IPS DF 6.9 (cell line): Measurements from ENCODE around the gene ASTN1.

Source experiments
- DNase-seq: peaks from one replicate; pipeline ENCODE4 v3.0.0-alpha.2; 2013; ENCODE audit warnings: low read depth, low spot score
- H3K27ac ChIP-seq: one replicate; pipeline ENCODE4 v1.5.1; 2013; ENCODE audit warnings: low read length, control low read depth
- H3K27me3 ChIP-seq: 2 replicates; pipeline ENCODE4 v1.6.1; 2013; ENCODE audit warnings: mild to moderate bottlenecking, low read length; ENCODE audit not compliant: control insufficient read depth, insufficient read depth
- H3K36me3 ChIP-seq: 2 replicates; pipeline ENCODE4 v1.6.1; 2013; ENCODE audit warnings: low read length; ENCODE audit not compliant: control insufficient read depth, insufficient read depth
- H3K4me1 ChIP-seq: 2 replicates; pipeline ENCODE4 v1.6.1; 2013; ENCODE audit warnings: low read length; ENCODE audit not compliant: control insufficient read depth, insufficient read depth
- H3K4me3 ChIP-seq: 2 replicates; pipeline ENCODE4 v1.5.1; 2013; ENCODE audit warnings: mild to moderate bottlenecking, low read length
- H3K9me3 ChIP-seq: 2 replicates; pipeline ENCODE4 v1.6.1; 2013; ENCODE audit warnings: low read length, inconsistent platforms; ENCODE audit not compliant: control insufficient read depth, insufficient read depth
- WGBS: extraction: QIAGEN DNeasy Blood & Tissue Kit; methylation state at CpG from one replicate; pipeline ENCODE4 v1.1.7; 2013; ENCODE audit warnings: mixed read lengths, missing lambda C conversion rate; ENCODE audit not compliant: insufficient read length, insufficient coverage; 5-methylcytosine and 5-hydroxymethylcytosine counted together

The ASTN1 gene

GRCh38 chr1:177012342-177012925 is 152.1 kb downstream of the ASTN1 start:
- Histone ChIP-seq H3K9me3 (no peaks in the 10 kb centered on the region), H3K4me3 (no peak overlapping the region), H3K4me1 (no peaks in the 10 kb centered on the region), H3K27ac (no peak overlapping the region), H3K36me3 (no peaks in the 10 kb centered on the region), H3K27me3 (no peaks in the 10 kb centered on the region)
- no peak for DNase-seq
- no CpG with 5 or more reads among the region's 2 CpGs for WGBS

GRCh38 chr1:177011508-177011907 is 153.0 kb downstream of the ASTN1 start:
- no CpG with 5 or more reads among the region's 1 CpG for WGBS
- no peaks in the 10 kb centered on the region for H3K27me3 ChIP-seq
- no peaks in the 10 kb centered on the region for H3K36me3 ChIP-seq
- H3K4me3 ChIP-seq: no peak overlapping the region
- H3K9me3 ChIP-seq: no peaks in the 10 kb centered on the region
- H3K4me1 ChIP-seq: no peaks in the 10 kb centered on the region
- no peak overlapping the region for H3K27ac ChIP-seq
- no peak for DNase-seq

- Histone ChIP-seq H3K27me3 (no peaks in the 10 kb centered on the region), H3K27ac (no peak overlapping the region), H3K9me3 (no peaks in the 10 kb centered on the region), H3K4me3 (no peak overlapping the region), H3K36me3 (no peaks in the 10 kb centered on the region), H3K4me1 (no peaks in the 10 kb centered on the region)
- WGBS: no CpG with 5 or more reads among the region's 1 CpG
- DNase-seq: no peak
Measured at GRCh38 chr1:177010211-177010825, 154.2 kb downstream of the ASTN1 start.

GRCh38 chr1:177008653-177009052 is 155.9 kb downstream of the ASTN1 start:
- Histone ChIP-seq H3K27me3 (no peaks in the 10 kb centered on the region), H3K9me3 (no peaks in the 10 kb centered on the region), H3K27ac (no peak overlapping the region), H3K4me1 (no peaks in the 10 kb centered on the region), H3K4me3 (no peak overlapping the region), H3K36me3 (no peaks in the 10 kb centered on the region)
- no peak for DNase-seq
- WGBS: no CpG with 5 or more reads among the region's 3 CpGs

- no peak overlapping the region for H3K27ac ChIP-seq
- no peak for DNase-seq
- H3K36me3 ChIP-seq: no peaks in the 10 kb centered on the region
- H3K4me1 ChIP-seq: no peaks in the 10 kb centered on the region
- H3K9me3 ChIP-seq: no peaks in the 10 kb centered on the region
- no peak overlapping the region for H3K4me3 ChIP-seq
- no peaks in the 10 kb centered on the region for H3K27me3 ChIP-seq
- no CpG with 5 or more reads among the region's 8 CpGs for WGBS
Measured at GRCh38 chr1:177007437-177008161, 156.9 kb downstream of the ASTN1 start.

GRCh38 chr1:177002891-177003290 is 161.6 kb downstream of the ASTN1 start:
- no peaks in the 10 kb centered on the region for H3K27me3 ChIP-seq
- no peaks in the 10 kb centered on the region; the same call in 1 of the 2 replicates for H3K4me1 ChIP-seq
- no peaks in the 10 kb centered on the region for H3K9me3 ChIP-seq
- H3K36me3 ChIP-seq: no peaks in the 10 kb centered on the region
- no CpG with 5 or more reads among the region's 5 CpGs for WGBS
- no peak overlapping the region for H3K27ac ChIP-seq
- H3K4me3 ChIP-seq: no peak overlapping the region
- no peak for DNase-seq

GRCh38 chr1:177001556-177001955 is 163.0 kb downstream of the ASTN1 start:
- Histone ChIP-seq H3K27me3 (no peaks in the 10 kb centered on the region), H3K27ac (no peak overlapping the region), H3K4me1 (no peaks in the 10 kb centered on the region; the same call in 1 of the 2 replicates), H3K9me3 (no peaks in the 10 kb centered on the region), H3K36me3 (no peaks in the 10 kb centered on the region), H3K4me3 (no peak overlapping the region)
- WGBS: no CpG with 5 or more reads among the region's 2 CpGs
- DNase-seq: no peak

- DNase-seq: no peak
- WGBS: no CpG with 5 or more reads among the region's 5 CpGs
Measured at GRCh38 chr1:176998183-176998795, 166.2 kb downstream of the ASTN1 start.

GRCh38 chr1:176996456-176997090 is 167.9 kb downstream of the ASTN1 start:
- no CpG with 5 or more reads among the region's 4 CpGs for WGBS
- no peaks in the 10 kb centered on the region for H3K27me3 ChIP-seq
- H3K9me3 ChIP-seq: no peaks in the 10 kb centered on the region
- H3K27ac ChIP-seq: no peak overlapping the region
- H3K36me3 ChIP-seq: no peaks in the 10 kb centered on the region
- no peak overlapping the region for H3K4me3 ChIP-seq
- DNase-seq: peak; percentile 16
- no peaks in the 10 kb centered on the region; the same call in 1 of the 2 replicates for H3K4me1 ChIP-seq

More at GRCh38 chr1:176998183-176998795, 166.2 kb downstream of the ASTN1 start:
- H3K4me3 ChIP-seq: no peak overlapping the region
- H3K9me3 ChIP-seq: no peaks in the 10 kb centered on the region
- H3K36me3 ChIP-seq: no peaks in the 10 kb centered on the region
- H3K4me1 ChIP-seq: no peaks in the 10 kb centered on the region; the same call in 1 of the 2 replicates
- no peaks in the 10 kb centered on the region for H3K27me3 ChIP-seq
- no peak overlapping the region for H3K27ac ChIP-seq

GRCh38 chr1:176994931-176995596 is 169.4 kb downstream of the ASTN1 start:
- no peaks in the 10 kb centered on the region for H3K36me3 ChIP-seq
- H3K9me3 ChIP-seq: no peaks in the 10 kb centered on the region
- no peak for DNase-seq
- H3K4me1 ChIP-seq: no peaks in the 10 kb centered on the region; the same call in 1 of the 2 replicates
- no peak overlapping the region for H3K4me3 ChIP-seq
- no CpG with 5 or more reads among the region's 3 CpGs for WGBS
- H3K27ac ChIP-seq: no peak overlapping the region
- H3K27me3 ChIP-seq: no peaks in the 10 kb centered on the region
